Dermis blood vessel endothelial cell (primary cell): Measurements from ENCODE around the gene HS3ST3B1. TPM values are rescaled to one million over a fixed set of nuclear protein-coding genes. Genes with fewer than 3 reads are reported as not detected.

Source experiments
- DNase-seq: peaks from one replicate; pipeline ENCODE4 v3.0.0; 2010
- total RNA-seq: library from RNA; depleted of rRNA; stranded (reverse); fragments of >200 nt; gene quantifications from 2 replicates; pipeline ENCODE4 v1.2.3, GENCODE V29; 2014

Gene HS3ST3B1
- total RNA-seq, 1 donor from 2014 or later = 1.4 TPM

- no peak for DNase-seq
These were observed 21.3 kb downstream of the HS3ST3B1 start for GRCh38 chr17:14321980-14322776.

GRCh38 chr17:14323522-14323981 is 22.7 kb downstream of the HS3ST3B1 start:
- DNase-seq = no peak

- no peak for DNase-seq
These were observed 24.8 kb downstream of the HS3ST3B1 start for GRCh38 chr17:14325618-14326167.

GRCh38 chr17:14329900-14330491 is 29.1 kb downstream of the HS3ST3B1 start:
- no peak for DNase-seq

GRCh38 chr17:14330492-14330962 is 29.6 kb downstream of the HS3ST3B1 start:
- no peak for DNase-seq

GRCh38 chr17:14331225-14331981 is 30.5 kb downstream of the HS3ST3B1 start:
- no peak for DNase-seq

GRCh38 chr17:14331982-14332298 is 31.1 kb downstream of the HS3ST3B1 start:
- DNase-seq = no peak

GRCh38 chr17:14332331-14332730 is 31.4 kb downstream of the HS3ST3B1 start:
- DNase-seq = no peak

- DNase-seq = no peak
These were observed 32.6 kb downstream of the HS3ST3B1 start for GRCh38 chr17:14333506-14333905.

- no peak for DNase-seq
These were observed 33.5 kb downstream of the HS3ST3B1 start for GRCh38 chr17:14334276-14334840.

GRCh38 chr17:14334919-14335318 is 34.0 kb downstream of the HS3ST3B1 start:
- DNase-seq = no peak

GRCh38 chr17:14336418-14336817 is 35.5 kb downstream of the HS3ST3B1 start:
- DNase-seq = no peak

- DNase-seq = no peak
These were observed 36.8 kb downstream of the HS3ST3B1 start for GRCh38 chr17:14337596-14338079.

GRCh38 chr17:14340857-14341754 is 40.2 kb downstream of the HS3ST3B1 start:
- DNase-seq = no peak

- no peak for DNase-seq
These were observed 41.0 kb downstream of the HS3ST3B1 start for GRCh38 chr17:14341866-14342265.

GRCh38 chr17:14346801-14347200 is 45.9 kb downstream of the HS3ST3B1 start:
- no peak for DNase-seq

- DNase-seq = no peak
These were observed 50.6 kb downstream of the HS3ST3B1 start for GRCh38 chr17:14351493-14351892.

GRCh38 chr17:14352136-14352535 is 51.3 kb downstream of the HS3ST3B1 start:
- no peak for DNase-seq

GRCh38 chr17:14353861-14354474 is 53.1 kb downstream of the HS3ST3B1 start:
- no peak for DNase-seq

- DNase-seq = no peak
These were observed 53.9 kb downstream of the HS3ST3B1 start for GRCh38 chr17:14354807-14355206.

- no peak for DNase-seq
These were observed 54.7 kb downstream of the HS3ST3B1 start for GRCh38 chr17:14355556-14355955.
